Breast epithelium (tissue), 4 donors: ENCODE results near the gene DNAJB12. TPM values are rescaled to one million over a fixed set of nuclear protein-coding genes. Genes with fewer than 3 reads are reported as not detected.

Experiments used
- DNase-seq, 2 donors: peaks; one replicate each; pipeline ENCODE4 v3.0.0-alpha.2; 2019; ENCODE audit warnings: low spot score in 2 of 2
- H3K27ac ChIP-seq, 2 donors: fragments of 200-600 bp; sonication (generic) in 1 of 2; one replicate each; pipeline ENCODE4 v1.5.1; 2016 to 2019; ENCODE audit warnings: mild to moderate bottlenecking in 1 of 2
- H3K27me3 ChIP-seq, 2 donors: fragments of 200-600 bp; sonication (generic) in 1 of 2; one replicate each; pipeline versions ENCODE4 v1.5.1 to v1.6.0; 2017 to 2019; ENCODE audit warnings: control low read depth in 1 of 2, mild to moderate bottlenecking in 1 of 2
- H3K36me3 ChIP-seq: fragments of 200-600 bp; one replicate; pipeline ENCODE4 v1.5.1; 2019
- H3K4me1 ChIP-seq, 2 donors: fragments of 200-600 bp; sonication (generic); one replicate each; pipeline ENCODE4 v1.5.1; 2016 to 2019; ENCODE audit warnings: control low read depth in 1 of 2
- H3K4me3 ChIP-seq, 3 donors: fragments of 200-600 bp; sonication (generic); 1 replicate in 2 of 3; 2 replicates in 1 of 3; pipeline ENCODE4 v1.5.1; 2016 to 2019; ENCODE audit warnings: mild to moderate bottlenecking in 3 of 3, moderate library complexity in 2 of 3
- H3K9me3 ChIP-seq, 2 donors: fragments of 200-600 bp; sonication (generic) in 1 of 2; one replicate each; pipeline ENCODE4 v1.5.1; 2016 to 2019; ENCODE audit warnings: control low read depth in 1 of 2
- POLR2A ChIP-seq: fragments of 450-650 bp; IDR thresholded peaks from one replicate; pipeline ENCODE4 v1.6.1; 2016; ENCODE audit warnings: antibody characterized with exemption, mild to moderate bottlenecking, moderate library complexity
- POLR2AphosphoS5 ChIP-seq, 3 donors: sonication (generic); formaldehyde crosslinking; IDR thresholded peaks; one replicate each; pipeline ENCODE4 v1.6.1; 2017; ENCODE audit warnings: antibody characterized with exemption in 3 of 3
- intact Hi-C: fragments of 100-400 bp; cut with DNase I; formaldehyde crosslinking; loops from one replicate; pipeline ENCODE4 v1.15.1; 2023; ENCODE audit warnings: low total_unique reads
- total RNA-seq, 3 donors: library from RNA; depleted of rRNA; stranded (reverse); fragments of >200 nt; gene quantifications; one replicate each; pipeline ENCODE4 v1.1.0, GENCODE V29; 2016
- TF ChIP-seq, protein P1 (sequence below), 3 donors: fragments of 450-650 bp; IDR thresholded peaks; one replicate each; pipeline ENCODE4 v1.5.1; 2016 to 2017; ENCODE audit warnings: antibody characterized with exemption in 3 of 3, mild to moderate bottlenecking in 3 of 3, moderate library complexity in 3 of 3

Gene DNAJB12
- total RNA-seq, 3 donors from 2014 or later, result 38.4 to 48.1 (median 38.7) TPM

DNA sequence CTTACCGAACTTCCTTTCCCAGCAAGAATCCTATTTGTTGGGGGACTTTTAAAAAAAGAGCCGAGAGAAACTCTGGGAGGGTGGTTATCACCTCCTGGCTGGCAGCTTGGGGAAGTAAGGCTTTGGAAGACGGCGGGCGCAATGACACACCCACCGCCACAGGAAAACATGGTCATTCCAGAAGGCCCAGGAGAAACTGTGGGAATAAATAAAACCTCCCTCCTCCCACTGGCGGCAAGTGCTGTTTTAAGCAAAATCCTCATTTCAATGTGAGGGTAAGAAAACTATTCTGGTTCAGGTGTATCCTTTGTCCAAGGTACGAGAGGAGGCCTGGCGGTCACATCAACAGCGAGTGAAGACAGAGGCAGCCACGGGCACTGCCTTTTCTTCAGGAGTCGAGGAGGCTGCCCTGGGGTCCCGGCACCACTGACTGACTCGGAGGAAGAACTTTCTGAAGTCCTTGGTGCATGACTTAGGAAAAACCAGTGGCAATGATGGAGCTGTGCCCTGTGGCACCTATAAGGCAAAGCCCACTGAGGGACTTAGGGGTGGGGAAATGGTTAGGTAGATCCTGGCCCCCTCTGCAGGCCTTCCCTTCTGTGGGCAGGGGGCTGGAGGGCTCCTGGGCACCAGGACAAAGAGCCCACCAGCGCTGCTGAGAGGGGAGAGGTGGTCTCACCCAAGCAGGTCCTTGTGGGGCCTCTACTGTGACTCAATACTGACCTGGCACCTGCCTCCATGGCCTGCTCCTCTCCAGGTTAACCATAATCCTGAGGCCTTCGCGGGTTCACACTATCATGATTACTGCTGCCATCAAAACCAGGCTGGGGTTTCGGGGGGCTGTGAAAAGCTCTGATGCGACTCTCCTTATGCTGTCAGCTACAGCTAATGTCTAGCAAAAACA is 21.4 kb downstream of the DNAJB12 start:
- H3K9me3 ChIP-seq, result no peaks in the 10 kb centered on the region
- H3K27ac ChIP-seq, result peak overlapping the region; percentile 95 to 97
- no peak for DNase-seq
- H3K36me3 ChIP-seq, result no peaks in the 10 kb centered on the region
- no peak overlapping the region for H3K4me3 ChIP-seq
- intact Hi-C loops, result loop anchor here (10.0 kb wide), 1 partner anchor 279 kb away; no protein-coding TSS in a partner anchor
- peaks cover 30 to 50% of the 10 kb centered on the region in 2 donors for H3K4me1 ChIP-seq
- no peak for TF ChIP-seq POLR2AphosphoS5 (IDR thresholded peaks at IDR 0.05)
- TF ChIP-seq, protein P1, sequence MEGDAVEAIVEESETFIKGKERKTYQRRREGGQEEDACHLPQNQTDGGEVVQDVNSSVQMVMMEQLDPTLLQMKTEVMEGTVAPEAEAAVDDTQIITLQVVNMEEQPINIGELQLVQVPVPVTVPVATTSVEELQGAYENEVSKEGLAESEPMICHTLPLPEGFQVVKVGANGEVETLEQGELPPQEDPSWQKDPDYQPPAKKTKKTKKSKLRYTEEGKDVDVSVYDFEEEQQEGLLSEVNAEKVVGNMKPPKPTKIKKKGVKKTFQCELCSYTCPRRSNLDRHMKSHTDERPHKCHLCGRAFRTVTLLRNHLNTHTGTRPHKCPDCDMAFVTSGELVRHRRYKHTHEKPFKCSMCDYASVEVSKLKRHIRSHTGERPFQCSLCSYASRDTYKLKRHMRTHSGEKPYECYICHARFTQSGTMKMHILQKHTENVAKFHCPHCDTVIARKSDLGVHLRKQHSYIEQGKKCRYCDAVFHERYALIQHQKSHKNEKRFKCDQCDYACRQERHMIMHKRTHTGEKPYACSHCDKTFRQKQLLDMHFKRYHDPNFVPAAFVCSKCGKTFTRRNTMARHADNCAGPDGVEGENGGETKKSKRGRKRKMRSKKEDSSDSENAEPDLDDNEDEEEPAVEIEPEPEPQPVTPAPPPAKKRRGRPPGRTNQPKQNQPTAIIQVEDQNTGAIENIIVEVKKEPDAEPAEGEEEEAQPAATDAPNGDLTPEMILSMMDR (IDR thresholded peaks at IDR 0.05), result no peak
- TF ChIP-seq POLR2A, result no peak
- H3K27me3 ChIP-seq, result no peaks in the 10 kb centered on the region

DNA sequence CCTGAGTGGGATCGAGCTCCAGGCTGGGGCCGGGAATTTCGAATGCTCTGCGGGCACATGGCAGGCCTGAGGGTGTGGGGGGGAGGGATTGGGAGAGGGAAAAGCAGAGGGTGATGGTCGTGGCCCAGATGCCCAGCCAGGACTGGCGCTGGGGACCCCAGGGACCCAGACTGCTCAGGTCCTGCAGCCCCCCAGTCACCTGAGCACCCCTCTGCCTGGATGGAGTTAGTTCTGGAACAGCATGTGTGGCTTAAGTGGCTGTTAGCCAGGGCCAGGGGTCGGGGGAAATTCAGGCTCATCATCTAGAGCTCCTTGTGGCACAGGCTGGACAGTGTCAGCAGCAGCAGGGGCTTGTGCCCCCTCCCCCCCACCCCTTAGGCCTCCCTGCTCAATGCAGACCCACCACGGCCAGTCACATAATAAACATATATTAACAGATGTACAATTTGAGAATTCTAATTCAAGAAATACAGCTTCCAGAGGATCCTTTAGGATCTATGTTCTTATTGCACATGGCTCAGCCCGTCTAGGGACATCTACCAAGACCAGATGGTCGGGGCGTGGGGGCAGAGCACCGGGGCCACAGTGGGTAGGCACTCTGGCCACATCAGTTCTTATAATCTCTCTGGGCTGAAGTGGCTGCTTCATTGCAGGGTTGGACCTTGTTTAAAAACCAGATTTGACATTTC is 22.2 kb downstream of the DNAJB12 start:
- intact Hi-C loops, result loop anchor here (10.0 kb wide), 1 partner anchor 278 kb away; no protein-coding TSS in a partner anchor
- DNase-seq, result no peak
- Histone ChIP-seq H3K27me3 (no peaks in the 10 kb centered on the region), H3K4me1 (peaks cover 30 to 56% of the 10 kb centered on the region in 2 donors), H3K36me3 (no peaks in the 10 kb centered on the region), H3K4me3 (peak overlapping the region in 1 of 3 donors; percentile 25), H3K27ac (peak overlapping the region; percentile 95 to 97), H3K9me3 (no peaks in the 10 kb centered on the region)
- TF ChIP-seq POLR2AphosphoS5 (IDR thresholded peaks at IDR 0.05), result no peak
- TF ChIP-seq POLR2A, result no peak
- TF ChIP-seq, protein P1 (IDR thresholded peaks at IDR 0.05), result no peak

GRCh38 chr10:72331575-72332422 is 22.9 kb downstream of the DNAJB12 start:
- TF ChIP-seq, protein P1 (IDR thresholded peaks at IDR 0.05), result peak in 2 of 3 donors; percentile 53 to 62
- no peak for TF ChIP-seq POLR2A
- TF ChIP-seq POLR2AphosphoS5 (IDR thresholded peaks at IDR 0.05), result peak in 2 of 3 donors; percentile 39 to 54
- peak; percentile 88 to 92 for DNase-seq
- peak overlapping the region; percentile 95 to 97 for H3K27ac ChIP-seq
- H3K9me3 ChIP-seq, result no peaks in the 10 kb centered on the region
- H3K27me3 ChIP-seq, result no peaks in the 10 kb centered on the region
- no peaks in the 10 kb centered on the region for H3K36me3 ChIP-seq
- H3K4me3 ChIP-seq, result peak overlapping the region in 2 of 3 donors; percentile 7 to 25
- intact Hi-C loops, result loop anchor here (10.0 kb wide), 1 partner anchor 277 kb away; no protein-coding TSS in a partner anchor
- peaks cover 25 to 53% of the 10 kb centered on the region in 2 donors for H3K4me1 ChIP-seq

- DNase-seq, result no peak
- TF ChIP-seq, protein P1 (IDR thresholded peaks at IDR 0.05), result no peak
- TF ChIP-seq POLR2AphosphoS5 (IDR thresholded peaks at IDR 0.05) (no peak), POLR2A (no peak)
- no peaks in the 10 kb centered on the region for H3K27me3 ChIP-seq
- H3K4me1 ChIP-seq, result peaks cover 9 to 42% of the 10 kb centered on the region in 2 donors
- H3K36me3 ChIP-seq, result no peaks in the 10 kb centered on the region
- peak overlapping the region; percentile 33 to 78 for H3K27ac ChIP-seq
- no peaks in the 10 kb centered on the region for H3K9me3 ChIP-seq
- intact Hi-C loops, result loop anchor here (10.0 kb wide), 1 partner anchor 275 kb away; no protein-coding TSS in a partner anchor
- H3K4me3 ChIP-seq, result no peak overlapping the region
These were observed 24.7 kb downstream of the DNAJB12 start for GRCh38 chr10:72330069-72330426.
